ENCODE data around the gene ARHGAP22. TPM values are rescaled to one million over a fixed set of nuclear protein-coding genes. Genes with fewer than 3 reads are reported as not detected.

ARHGAP22 gene
- polyA plus RNA-seq, 1 of the 3 experiments (the other 2 are of a cell fraction): 12.4 TPM

- 93% methylated on average over 20 of the region's 30 CpGs for WGBS (ENCODE audit: low lambda C conversion rate)
- DNase-seq: no peak
- H3K27ac ChIP-seq (ENCODE audit: low read depth in 2 of 2, low read length in 1 of 2): no peak overlapping the region; a peak in 1 of 4 replicates
- no peaks in the 10 kb centered on the region for H3K9me2 ChIP-seq
- H2AFZ ChIP-seq (ENCODE audit: low read depth): no peak overlapping the region
- H3K4me2 ChIP-seq: no peak overlapping the region
- peaks cover 0 to 4% of the 10 kb centered on the region in 2 experiments for H3K36me3 ChIP-seq (replicated peaks in 1 of 2; ENCODE audit: control insufficient read depth in 1 of 2, insufficient read depth in 2 of 2, low read length in 1 of 2)
- H3K27me3 ChIP-seq (ENCODE audit: insufficient read depth): no peaks in the 10 kb centered on the region
- H3K9ac ChIP-seq: no peak overlapping the region
- H3K9me3 ChIP-seq: no peaks in the 10 kb centered on the region
- no peak for TF ChIP-seq REST (IDR thresholded peaks at IDR 0.05; ENCODE audit: low read depth, low read length)
- no peak for TF ChIP-seq PBX3 (IDR thresholded peaks at IDR 0.05)
- TF ChIP-seq FOSL2 (IDR thresholded peaks at IDR 0.05; ENCODE audit: borderline replicate concordance, low read depth): no peak
- no peak for TF ChIP-seq IRF3 (IDR thresholded peaks at IDR 0.05; ENCODE audit: low read depth, low read length)
- no peak for TF ChIP-seq NRF1 (IDR thresholded peaks at IDR 0.05; ENCODE audit: low read depth, low read length)
- no peak for TF ChIP-seq GATA2 (CRISPR knock-in tag; IDR thresholded peaks at IDR 0.05)
- TF ChIP-seq TEAD4 (IDR thresholded peaks at IDR 0.05; ENCODE audit: borderline replicate concordance, insufficient read depth): no peak
- no peak for TF ChIP-seq JUND (IDR thresholded peaks at IDR 0.05)
- no peak for TF ChIP-seq CHD2 (IDR thresholded peaks at IDR 0.05; ENCODE audit: low read length, partially characterized antibody)
- no peak for TF ChIP-seq EP300 (IDR thresholded peaks at IDR 0.05; ENCODE audit: borderline replicate concordance in 1 of 2, low read depth in 1 of 2, low read length in 1 of 2)
- TF ChIP-seq ELF1 (IDR thresholded peaks at IDR 0.05): no peak
- peaks cover 0 to 44% of the 10 kb centered on the region in 2 experiments; a peak in 1 of 4 replicates for H3K4me1 ChIP-seq (ENCODE audit: control insufficient read depth in 1 of 2, insufficient read depth in 2 of 2, low read depth in 1 of 2, low read length in 1 of 2)
- H3K79me2 ChIP-seq (ENCODE audit: insufficient read depth): peaks cover 69% of the 10 kb centered on the region; the same call in 1 of the 2 replicates
- POLR2A ChIA-PET: interaction anchor here (1.0 kb wide), 1 partner anchor 10 kb away, joined by 3 read pairs; no protein-coding TSS in a partner anchor
- H4K20me1 ChIP-seq (ENCODE audit: insufficient read depth): peaks cover 11% of the 10 kb centered on the region; the same call in 1 of the 2 replicates
- H3F3A ChIP-seq (replicated peaks; ENCODE audit: insufficient read depth): peaks cover 3% of the 10 kb centered on the region
- CTCF ChIA-PET: interaction anchor here (0.7 to 1.2 kb wide), 2 partner anchors 34 to 45 kb away, joined by 3 read pairs; no protein-coding TSS in a partner anchor
- H3K4me3 ChIP-seq (ENCODE audit: low read depth in 2 of 2, low read length in 1 of 2): no peak overlapping the region
Measured at GRCh38 chr10:48478980-48479811, 125.7 kb downstream of the ARHGAP22 start.
